ENCODE results near the gene HSPG2. TPM values are rescaled to one million over a fixed set of nuclear protein-coding genes. Genes with fewer than 3 reads are reported as not detected.

Gene HSPG2
- total RNA-seq, 1 donor from 2014 or later = 28.7 TPM

- DNase-seq (ENCODE audit: low read depth) = no peak
- Histone ChIP-seq H3K4me3 (ENCODE audit: low read depth, low read length) (no peak overlapping the region), H3K36me3 (ENCODE audit: control insufficient read depth, insufficient read depth, low read length) (no peaks in the 10 kb centered on the region), H3K27me3 (ENCODE audit: control insufficient read depth, insufficient read depth, low read length) (no peaks in the 10 kb centered on the region)
- no peak for TF ChIP-seq CTCF (IDR thresholded peaks at IDR 0.05; ENCODE audit: insufficient read depth, low read length, severe bottlenecking)
- FAIRE-seq = no peak
Measured at GRCh38 chr1:21961337-21961736, 24.2 kb upstream of the HSPG2 start.

GRCh38 chr1:21956720-21957552 lies 19.8 kb upstream of the HSPG2 start:
- DNase-seq (ENCODE audit: low read depth) (peak; percentile 99), FAIRE-seq (no peak)
- TF ChIP-seq CTCF (IDR thresholded peaks at IDR 0.05; ENCODE audit: insufficient read depth, low read length, severe bottlenecking) = peak; percentile 33
- no peaks in the 10 kb centered on the region for H3K36me3 ChIP-seq (ENCODE audit: control insufficient read depth, insufficient read depth, low read length)
- no peaks in the 10 kb centered on the region for H3K27me3 ChIP-seq (ENCODE audit: control insufficient read depth, insufficient read depth, low read length)
- H3K4me3 ChIP-seq (ENCODE audit: low read depth, low read length) = no peak overlapping the region

GRCh38 chr1:21955501-21956281 lies 18.6 kb upstream of the HSPG2 start:
- Histone ChIP-seq H3K27me3 (ENCODE audit: control insufficient read depth, insufficient read depth, low read length) (no peaks in the 10 kb centered on the region), H3K36me3 (ENCODE audit: control insufficient read depth, insufficient read depth, low read length) (no peaks in the 10 kb centered on the region), H3K4me3 (ENCODE audit: low read depth, low read length) (no peak overlapping the region)
- TF ChIP-seq CTCF (IDR thresholded peaks at IDR 0.05; ENCODE audit: insufficient read depth, low read length, severe bottlenecking) = no peak
- FAIRE-seq (peak; percentile 50), DNase-seq (ENCODE audit: low read depth) (peak; percentile 93)

- DNase-seq (ENCODE audit: low read depth) = no peak
- no peak for TF ChIP-seq CTCF (IDR thresholded peaks at IDR 0.05; ENCODE audit: insufficient read depth, low read length, severe bottlenecking)
Measured at GRCh38 chr1:21955058-21955457, 17.9 kb upstream of the HSPG2 start.

GRCh38 chr1:21952786-21953520 lies 15.8 kb upstream of the HSPG2 start:
- H3K4me3 ChIP-seq (ENCODE audit: low read depth, low read length) = no peak overlapping the region
- FAIRE-seq (no peak), DNase-seq (ENCODE audit: low read depth) (no peak)
- no peak for TF ChIP-seq CTCF (IDR thresholded peaks at IDR 0.05; ENCODE audit: insufficient read depth, low read length, severe bottlenecking)
- H3K36me3 ChIP-seq (ENCODE audit: control insufficient read depth, insufficient read depth, low read length) = no peaks in the 10 kb centered on the region
- no peaks in the 10 kb centered on the region for H3K27me3 ChIP-seq (ENCODE audit: control insufficient read depth, insufficient read depth, low read length)

More at GRCh38 chr1:21955058-21955457, 17.9 kb upstream of the HSPG2 start:
- Histone ChIP-seq H3K4me3 (ENCODE audit: low read depth, low read length) (no peak overlapping the region), H3K27me3 (ENCODE audit: control insufficient read depth, insufficient read depth, low read length) (no peaks in the 10 kb centered on the region), H3K36me3 (ENCODE audit: control insufficient read depth, insufficient read depth, low read length) (no peaks in the 10 kb centered on the region)
- no peak for FAIRE-seq

Measured in bronchial epithelial cell (primary cell).